NCI-H526 (cell line): ENCODE results near the gene ATP8A2.

ENCODE experiments used
- DNase-seq, 2 experiments: peaks; one replicate each; lab custom pipeline; 2025; lab: John Stamatoyannopoulos, UW

Gene ATP8A2

DNA sequence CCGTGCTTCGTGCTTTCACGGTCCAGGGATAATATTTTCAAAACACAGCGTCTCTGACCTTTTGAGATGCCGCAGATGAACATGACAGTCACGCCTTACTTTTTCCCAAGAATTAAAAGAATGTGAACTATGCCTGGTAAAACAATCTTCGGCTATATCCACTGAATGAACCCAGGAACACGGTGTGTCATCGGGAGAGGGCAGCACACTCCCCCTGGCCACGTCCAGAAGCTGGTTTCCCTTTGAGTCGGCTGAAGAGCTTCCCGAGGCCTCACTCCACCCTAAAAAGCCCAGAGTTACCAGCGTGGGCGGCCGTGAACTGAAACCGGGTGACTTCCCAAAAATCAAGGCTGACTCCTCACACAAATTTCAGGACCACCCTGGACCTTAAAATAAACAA is 702.9 kb downstream of the ATP8A2 start:
- no peak for DNase-seq
